GM23338 (cell line): ENCODE data around the gene INPP4B. TPM values are rescaled to one million over a fixed set of nuclear protein-coding genes. Genes with fewer than 3 reads are reported as not detected.

Experiments used
- ATAC-seq: fragments of 200-7000 bp; cut with Tn5 transposase; 3 replicates; pipeline ENCODE4 v1.9.1; 2020
- DNase-seq: peaks from one replicate; pipeline ENCODE4 v3.0.0-alpha.2; 2015; ENCODE audit warnings: low spot score
- H2AFZ ChIP-seq: fragments of 200-600 bp; sonication (generic); 2 replicates; pipeline ENCODE4 v1.8.0; 2016; ENCODE audit warnings: antibody characterized with exemption, mild to moderate bottlenecking, moderate library complexity
- H3F3A ChIP-seq: fragments of 200-600 bp; sonication (generic); replicated peaks from 2 replicates; pipeline ENCODE4 v1.8.0; 2017; ENCODE audit warnings: antibody characterized with exemption, mixed run types, low read depth
- H3K27ac ChIP-seq: fragments of 200-600 bp; sonication (generic); 2 replicates; pipeline ENCODE4 v1.6.1; 2016; ENCODE audit warnings: low read depth
- H3K27me3 ChIP-seq: fragments of 200-600 bp; sonication (generic); 2 replicates; pipeline ENCODE4 v1.8.0; 2016; ENCODE audit warnings: mild to moderate bottlenecking, mixed run types, moderate library complexity; ENCODE audit not compliant: insufficient read depth
- H3K36me3 ChIP-seq: fragments of 200-600 bp; sonication (generic); 2 replicates; pipeline ENCODE4 v1.8.0; 2016; ENCODE audit warnings: mild to moderate bottlenecking; ENCODE audit not compliant: insufficient read depth
- H3K4me1 ChIP-seq: fragments of 200-600 bp; sonication (generic); 2 replicates; pipeline ENCODE4 v1.8.0; 2016; ENCODE audit warnings: mild to moderate bottlenecking, moderate library complexity; ENCODE audit not compliant: insufficient read depth
- H3K4me2 ChIP-seq: fragments of 200-600 bp; sonication (generic); 2 replicates; pipeline ENCODE4 v1.7.1; 2017; ENCODE audit warnings: mixed run types
- H3K4me3 ChIP-seq: fragments of 200-600 bp; sonication (generic); 2 replicates; pipeline ENCODE4 v1.6.1; 2016; ENCODE audit warnings: mixed run types
- H3K79me2 ChIP-seq: fragments of 200-600 bp; sonication (generic); replicated peaks from 2 replicates; pipeline ENCODE4 v1.8.0; 2017; ENCODE audit warnings: mild to moderate bottlenecking; ENCODE audit not compliant: insufficient read depth
- H3K9me2 ChIP-seq: fragments of 200-600 bp; sonication (generic); 2 replicates; pipeline ENCODE4 v1.8.0; 2017; ENCODE audit not compliant: insufficient read depth
- H4K20me1 ChIP-seq: fragments of 200-600 bp; sonication (generic); replicated peaks from 2 replicates; pipeline ENCODE4 v1.8.0; 2017; ENCODE audit warnings: mild to moderate bottlenecking; ENCODE audit not compliant: insufficient read depth
- H3K27ac Mint-ChIP-seq: 2 replicates; pipeline ENCODE4 v1.8.0; 2020; ENCODE audit warnings: inconsistent platforms, mild to moderate bottlenecking, moderate library complexity, mixed read lengths
- H3K27me3 Mint-ChIP-seq: 3 replicates; pipeline ENCODE4 v1.8.0; 2022; ENCODE audit warnings: low read depth, mild to moderate bottlenecking, moderate library complexity, mixed read lengths, inconsistent platforms; ENCODE audit not compliant: insufficient read depth, poor library complexity
- H3K36me3 Mint-ChIP-seq: 3 replicates; pipeline ENCODE4 v1.8.0; 2021; ENCODE audit warnings: low read depth, mild to moderate bottlenecking, inconsistent platforms, moderate library complexity, mixed read lengths
- H3K4me1 Mint-ChIP-seq: 3 replicates; pipeline ENCODE4 v1.8.0; 2020; ENCODE audit warnings: mild to moderate bottlenecking, inconsistent platforms, mixed read lengths
- H3K4me3 Mint-ChIP-seq: 3 replicates; pipeline ENCODE4 v1.8.0; 2021; ENCODE audit warnings: moderate library complexity, mild to moderate bottlenecking, inconsistent platforms, mixed read lengths
- H3K9me3 Mint-ChIP-seq: 3 replicates; pipeline ENCODE4 v1.8.0; 2020; ENCODE audit warnings: moderate library complexity, mild to moderate bottlenecking, inconsistent platforms, mixed read lengths
- NANOG ChIP-seq: IDR thresholded peaks from 2 replicates; pipeline ENCODE4 v1.6.1; 2016; ENCODE audit warnings: antibody characterized with exemption, borderline replicate concordance
- POLR2AphosphoS5 ChIP-seq: IDR thresholded peaks from 2 replicates; pipeline ENCODE4 v1.6.1; 2016; ENCODE audit warnings: antibody characterized with exemption, low read depth
- ZNF462 ChIP-seq: fragments of 250-450 bp; sonication (Bioruptor Pico); IDR thresholded peaks from 2 replicates; pipeline ENCODE4 v1.5.0; 2020; ENCODE audit warnings: mild to moderate bottlenecking, moderate library complexity
- polyA plus RNA-seq: library from polyadenylated mRNA; unstranded; fragments of >200 nt; fragmentation: Nextera tagmentation; extraction: Ambion mirVana; gene quantifications from 2 replicates; pipeline ENCODE4 v1.2.1, GENCODE V29; 2016
- total RNA-seq: library from RNA; depleted of rRNA; stranded (reverse); fragments of >200 nt; shearing (Covaris generic); gene quantifications from 2 replicates; pipeline ENCODE4 v1.2.3, GENCODE V29; 2014
- TF ChIP-seq, protein P1 (sequence below): IDR thresholded peaks from one replicate; pipeline ENCODE4 v1.6.1; 2018; ENCODE audit warnings: antibody characterized with exemption; ENCODE audit not compliant: unreplicated experiment

Gene INPP4B
- total and polyA plus RNA-seq, 2 experiments from 2014 or later: 0.11 to 0.14 TPM

- TF ChIP-seq, protein P1, sequence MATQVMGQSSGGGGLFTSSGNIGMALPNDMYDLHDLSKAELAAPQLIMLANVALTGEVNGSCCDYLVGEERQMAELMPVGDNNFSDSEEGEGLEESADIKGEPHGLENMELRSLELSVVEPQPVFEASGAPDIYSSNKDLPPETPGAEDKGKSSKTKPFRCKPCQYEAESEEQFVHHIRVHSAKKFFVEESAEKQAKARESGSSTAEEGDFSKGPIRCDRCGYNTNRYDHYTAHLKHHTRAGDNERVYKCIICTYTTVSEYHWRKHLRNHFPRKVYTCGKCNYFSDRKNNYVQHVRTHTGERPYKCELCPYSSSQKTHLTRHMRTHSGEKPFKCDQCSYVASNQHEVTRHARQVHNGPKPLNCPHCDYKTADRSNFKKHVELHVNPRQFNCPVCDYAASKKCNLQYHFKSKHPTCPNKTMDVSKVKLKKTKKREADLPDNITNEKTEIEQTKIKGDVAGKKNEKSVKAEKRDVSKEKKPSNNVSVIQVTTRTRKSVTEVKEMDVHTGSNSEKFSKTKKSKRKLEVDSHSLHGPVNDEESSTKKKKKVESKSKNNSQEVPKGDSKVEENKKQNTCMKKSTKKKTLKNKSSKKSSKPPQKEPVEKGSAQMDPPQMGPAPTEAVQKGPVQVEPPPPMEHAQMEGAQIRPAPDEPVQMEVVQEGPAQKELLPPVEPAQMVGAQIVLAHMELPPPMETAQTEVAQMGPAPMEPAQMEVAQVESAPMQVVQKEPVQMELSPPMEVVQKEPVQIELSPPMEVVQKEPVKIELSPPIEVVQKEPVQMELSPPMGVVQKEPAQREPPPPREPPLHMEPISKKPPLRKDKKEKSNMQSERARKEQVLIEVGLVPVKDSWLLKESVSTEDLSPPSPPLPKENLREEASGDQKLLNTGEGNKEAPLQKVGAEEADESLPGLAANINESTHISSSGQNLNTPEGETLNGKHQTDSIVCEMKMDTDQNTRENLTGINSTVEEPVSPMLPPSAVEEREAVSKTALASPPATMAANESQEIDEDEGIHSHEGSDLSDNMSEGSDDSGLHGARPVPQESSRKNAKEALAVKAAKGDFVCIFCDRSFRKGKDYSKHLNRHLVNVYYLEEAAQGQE: no peak
- TF ChIP-seq ZNF462: no peak
- no peak for TF ChIP-seq POLR2AphosphoS5
Measured at GRCh38 chr4:142419712-142420111, 426.4 kb downstream of the INPP4B start (continued).

DNA sequence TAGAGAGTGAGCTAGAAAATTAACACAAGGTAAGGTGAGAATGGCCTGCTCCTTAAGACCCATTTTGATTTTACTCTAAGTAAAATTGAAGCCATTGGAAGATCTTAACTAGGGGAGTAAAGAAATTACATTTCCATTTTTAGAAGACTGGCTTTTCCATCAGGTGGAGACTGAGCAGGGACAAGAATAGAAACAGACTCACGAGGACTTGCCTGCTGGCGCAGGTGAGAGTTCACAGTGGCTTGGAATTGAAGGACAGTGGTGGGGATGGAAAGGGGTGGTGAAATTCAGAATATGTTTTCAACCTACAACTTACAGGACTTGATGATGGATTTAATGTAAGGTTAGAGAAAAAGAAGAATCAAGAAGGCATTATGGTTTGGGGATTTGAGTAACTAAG is 427.4 kb downstream of the INPP4B start:
- Histone ChIP-seq H3F3A (no peaks in the 10 kb centered on the region), H3K27ac (no peak overlapping the region), H3K79me2 (no peaks in the 10 kb centered on the region), H3K4me1 (peaks cover 7% of the 10 kb centered on the region; the same call in 1 of the 2 replicates), H3K4me2 (no peak overlapping the region), H3K4me3 (no peak overlapping the region), H3K9me2 (no peaks in the 10 kb centered on the region), H3K27me3 (no peaks in the 10 kb centered on the region), H3K36me3 (no peaks in the 10 kb centered on the region), H2AFZ (peak overlapping the region; percentile 61; the same call in 1 of the 2 replicates), H4K20me1 (no peaks in the 10 kb centered on the region)
- no peaks in the 10 kb centered on the region for H3K36me3 Mint-ChIP-seq
- H3K9me3 Mint-ChIP-seq: no peaks in the 10 kb centered on the region; the same call in 2 of the 3 replicates
- H3K4me1 Mint-ChIP-seq: peaks cover 14% of the 10 kb centered on the region; the same call in 2 of the 3 replicates
- H3K4me3 Mint-ChIP-seq: no peak overlapping the region
- no peak for DNase-seq
- 0 out of 2 replicates have a peak overlapping the region, but pooled peaks have one; percentile 17 for H3K27ac Mint-ChIP-seq
- ATAC-seq: no peak
- H3K27me3 Mint-ChIP-seq: no peaks in the 10 kb centered on the region
- TF ChIP-seq NANOG (no peak), ZNF462 (no peak), POLR2AphosphoS5 (no peak)
